ENCODE data around the gene CYB5A.
"Not testable (repeated sequence)": the region's sequence is repeated elsewhere in the genome, so short reads cannot be mapped to it uniquely, and the experiment has no call there.

CYB5A gene

DNA sequence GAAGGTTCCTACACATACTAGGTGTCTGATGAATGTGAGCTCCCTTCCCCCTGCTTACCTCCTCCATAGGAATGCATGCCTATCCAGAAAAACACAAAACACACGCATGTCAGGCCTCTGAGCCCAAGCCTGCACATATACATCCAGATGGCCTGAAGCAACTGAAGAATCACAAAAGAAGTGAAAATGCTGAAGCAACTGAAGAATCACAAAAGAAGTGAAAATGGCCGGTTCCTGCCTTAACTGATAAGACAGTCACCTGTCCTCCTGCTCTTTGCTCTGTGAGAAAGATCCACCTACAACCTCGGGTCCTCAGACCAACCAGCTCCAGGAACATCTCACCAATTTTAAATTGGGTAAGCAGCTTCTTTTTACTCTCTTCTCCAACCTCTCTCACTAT, 1.2 kb upstream of the CYB5A start:
- DNase-seq: not testable (repeated sequence)

DNA sequence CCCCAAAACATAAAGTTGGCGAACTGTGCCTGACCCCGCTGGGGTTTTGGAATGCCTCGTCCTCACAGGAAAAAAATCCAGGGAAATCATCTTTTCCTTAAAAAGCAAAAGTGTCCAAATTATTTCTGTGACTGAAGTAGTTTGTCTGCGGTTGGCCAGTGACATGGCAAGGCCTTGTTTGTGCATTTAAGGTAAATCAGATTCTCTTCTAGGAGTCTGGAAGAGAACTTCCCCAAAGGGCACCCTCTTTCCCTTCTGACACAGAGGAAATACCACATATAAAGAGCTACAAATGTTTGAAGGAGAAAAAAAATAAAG, 737 bp upstream of the CYB5A start:
- no peak for DNase-seq

GRCh38 chr18:74291472-74291770, 342 bp downstream of the CYB5A start:
- DNase-seq: no peak

DNA sequence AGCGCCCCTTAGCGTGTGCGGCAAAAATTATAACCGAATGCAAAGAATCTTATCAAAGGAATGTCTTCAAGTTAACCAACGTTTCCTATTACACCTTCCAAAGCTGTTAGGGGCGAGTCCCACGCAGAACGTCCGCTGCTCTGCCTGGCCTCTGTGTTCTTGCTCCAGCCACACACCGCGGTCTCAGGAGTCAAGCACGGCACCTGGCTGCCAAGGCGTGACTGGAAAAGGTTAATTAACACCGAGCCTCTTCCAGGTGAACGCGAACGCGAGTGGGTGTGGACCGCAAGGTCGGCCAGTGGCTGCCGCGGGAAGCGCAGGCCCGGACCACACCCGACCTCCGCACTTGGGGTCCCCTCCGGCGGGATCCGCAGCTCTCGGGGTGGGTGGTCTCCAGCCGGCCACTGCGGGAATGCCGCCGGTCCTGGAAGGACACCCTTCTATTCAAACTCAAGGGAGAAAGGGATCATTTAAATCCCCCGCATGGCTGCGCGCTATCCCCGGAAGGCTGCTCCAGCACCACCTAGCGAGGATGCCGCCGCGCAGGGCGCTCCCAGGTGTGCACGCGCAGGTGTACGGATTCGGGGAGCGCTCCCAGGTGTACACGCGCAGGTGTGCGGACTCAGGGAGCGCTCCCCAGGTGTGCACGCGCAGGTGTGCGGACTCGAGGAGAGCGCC, 830 bp downstream of the CYB5A start:
- DNase-seq: peak; percentile 55

DNA sequence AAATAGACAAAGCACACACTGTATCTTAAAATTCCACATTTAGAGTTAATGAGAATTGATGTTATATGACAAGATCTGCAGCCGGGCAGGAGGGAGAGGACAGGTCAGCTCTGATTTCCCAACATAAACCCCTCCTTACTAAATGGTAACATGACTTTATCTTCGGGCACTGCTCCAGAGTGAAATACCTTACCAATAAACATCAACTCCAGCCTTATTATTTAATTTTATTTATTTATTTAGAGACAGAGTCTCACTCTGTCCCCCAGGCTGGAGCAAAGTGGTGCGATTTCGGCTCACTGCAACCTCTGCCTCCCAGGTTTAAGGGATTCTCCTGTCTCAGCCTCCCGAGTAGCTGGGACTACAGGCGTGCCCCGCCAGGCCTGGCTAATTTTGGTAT, 1.7 kb downstream of the CYB5A start:
- no peak for DNase-seq

DNA sequence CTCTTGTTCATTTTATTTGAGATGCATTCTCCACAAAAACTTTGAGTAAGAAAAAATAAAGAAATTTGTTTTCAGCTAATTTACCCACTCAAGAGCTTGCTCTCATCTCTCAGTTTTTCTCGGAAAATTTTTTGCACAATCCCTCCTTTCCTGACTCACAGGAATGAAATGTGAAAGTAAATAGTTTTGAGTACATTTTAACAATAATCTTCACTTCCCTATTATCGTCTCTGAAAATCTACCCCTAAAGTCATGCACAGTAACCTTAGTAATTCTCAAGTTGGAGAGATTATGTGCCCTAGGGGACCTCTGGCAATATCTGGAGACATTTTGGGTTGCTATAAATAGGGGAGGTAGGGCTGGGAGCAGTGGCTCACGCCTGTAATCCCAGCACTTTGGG, 2.6 kb downstream of the CYB5A start:
- DNase-seq: no peak

GRCh38 chr18:74288730-74289129, 3.0 kb downstream of the CYB5A start:
- DNase-seq: no peak

DNA sequence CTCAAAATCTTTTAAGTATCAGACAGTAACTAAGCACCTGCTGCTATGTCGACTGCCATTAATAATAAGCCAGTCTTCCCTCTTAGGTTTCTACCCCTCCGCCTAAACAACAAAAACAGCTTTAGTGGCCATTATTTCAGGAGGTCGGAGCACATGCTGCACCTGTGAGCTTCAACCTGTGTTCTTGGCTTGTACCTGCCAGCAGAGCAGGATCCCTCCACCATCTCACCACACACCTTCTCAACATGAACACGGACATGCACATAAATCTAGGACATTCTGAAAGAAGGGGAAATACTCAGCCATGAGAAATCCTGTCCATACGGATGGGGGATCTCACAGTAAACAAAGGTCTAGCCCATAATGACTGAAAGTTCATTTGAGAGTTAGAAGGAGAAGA, 3.7 kb downstream of the CYB5A start:
- DNase-seq: no peak

DNA sequence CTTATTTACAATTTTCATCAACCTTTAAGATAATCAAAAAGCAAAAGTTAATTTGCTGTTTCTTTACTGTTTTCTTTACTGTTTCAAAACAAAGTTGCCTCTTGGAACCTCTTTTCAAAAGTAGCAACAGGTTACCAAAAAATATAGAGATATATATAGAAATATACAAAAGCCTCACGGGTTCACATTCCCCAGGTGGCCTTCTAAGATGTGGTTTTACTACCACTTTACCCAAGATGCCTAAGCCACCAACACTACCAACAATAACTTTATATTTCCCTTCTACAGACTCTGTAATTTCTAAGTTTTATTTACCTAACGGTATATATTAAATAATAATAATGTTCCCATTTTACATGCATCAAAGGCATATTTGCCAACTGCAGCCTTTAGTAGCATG, 4.9 kb downstream of the CYB5A start:
- DNase-seq: no peak

DNA sequence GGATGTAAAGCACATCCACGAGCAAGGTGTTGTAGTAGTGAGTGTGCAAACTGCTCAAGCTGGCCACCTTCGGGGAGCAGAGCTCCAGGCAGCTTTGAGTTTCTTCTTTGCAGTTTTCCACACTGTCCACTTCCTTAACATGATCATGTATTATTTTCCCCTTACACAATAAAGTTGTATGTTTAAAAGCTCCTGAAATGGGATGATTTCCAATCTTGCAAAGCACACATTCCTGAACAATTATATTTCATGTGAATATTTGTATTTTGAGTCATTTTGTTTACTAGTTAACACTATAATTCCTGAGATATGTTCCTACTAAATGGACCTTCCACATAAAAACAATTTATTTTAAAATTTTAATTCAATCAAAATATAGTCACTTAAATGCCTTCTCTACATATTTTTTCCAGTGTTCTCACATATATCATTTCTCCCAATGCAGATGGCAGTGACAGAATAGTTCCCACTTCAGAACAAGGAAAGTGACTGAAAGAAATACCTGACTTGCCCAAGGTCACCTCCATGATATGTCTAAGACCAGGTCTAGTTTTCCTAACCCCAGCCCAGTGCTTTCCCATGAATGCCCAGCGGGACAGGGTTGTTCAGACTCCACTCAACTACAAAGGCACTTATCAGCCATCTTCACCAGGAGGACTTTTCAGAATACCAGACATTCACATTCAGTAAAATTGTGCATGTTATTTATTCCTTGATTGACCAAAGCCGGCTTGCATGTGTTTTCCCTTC, 5.5 kb downstream of the CYB5A start:
- no peak for DNase-seq

DNA sequence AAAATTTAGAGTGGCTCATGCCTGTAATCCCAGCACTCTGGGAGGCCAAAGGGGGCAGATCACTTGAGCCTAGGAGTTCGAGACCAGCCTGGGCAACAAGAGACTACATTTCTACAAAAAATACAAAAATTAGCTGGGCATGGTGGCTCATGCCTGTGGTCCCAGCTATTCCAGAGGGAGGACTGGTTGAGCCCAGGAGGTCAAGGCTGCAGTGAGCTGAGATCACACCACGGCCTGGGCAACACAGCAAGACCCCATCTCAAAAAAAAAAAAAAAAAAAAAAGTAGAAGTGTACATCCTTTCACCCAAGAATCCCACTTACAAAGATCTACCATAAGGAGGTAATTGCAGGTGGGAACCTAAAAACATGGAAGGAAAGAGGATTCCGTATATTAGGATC, 6.2 kb downstream of the CYB5A start:
- not testable (repeated sequence) for DNase-seq

- DNase-seq: no peak
Observed at GRCh38 chr18:74284980-74285355, 6.8 kb downstream of the CYB5A start.

- peak; percentile 60 for DNase-seq
Observed at GRCh38 chr18:74284191-74284979, 7.4 kb downstream of the CYB5A start.

DNA sequence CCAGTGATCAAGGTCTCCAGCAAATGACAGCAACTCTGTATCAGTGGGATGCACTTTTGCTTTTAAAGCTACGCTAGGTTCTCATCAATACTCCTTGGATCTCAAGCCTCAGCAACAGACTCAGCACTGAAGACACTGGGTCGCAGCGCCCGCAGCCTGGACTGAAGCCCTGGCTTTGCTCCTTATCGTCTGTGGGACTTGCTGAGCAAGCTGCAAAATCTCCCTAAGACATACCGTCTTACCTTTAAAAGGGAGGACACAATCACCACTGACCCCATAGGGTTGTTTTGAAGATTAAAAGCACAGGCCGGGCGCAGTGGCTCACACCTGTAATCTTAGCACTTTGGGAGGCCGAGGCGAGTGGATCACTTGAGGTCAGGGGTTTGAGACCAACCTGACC, 8.1 kb downstream of the CYB5A start:
- no peak for DNase-seq

GRCh38 chr18:74282755-74283554, 8.8 kb downstream of the CYB5A start:
- DNase-seq: no peak

GRCh38 chr18:74281980-74282754, 9.6 kb downstream of the CYB5A start:
- no peak for DNase-seq

- peak; percentile 79 for DNase-seq
Observed at GRCh38 chr18:74281011-74281979, 10.5 kb downstream of the CYB5A start.

DNA sequence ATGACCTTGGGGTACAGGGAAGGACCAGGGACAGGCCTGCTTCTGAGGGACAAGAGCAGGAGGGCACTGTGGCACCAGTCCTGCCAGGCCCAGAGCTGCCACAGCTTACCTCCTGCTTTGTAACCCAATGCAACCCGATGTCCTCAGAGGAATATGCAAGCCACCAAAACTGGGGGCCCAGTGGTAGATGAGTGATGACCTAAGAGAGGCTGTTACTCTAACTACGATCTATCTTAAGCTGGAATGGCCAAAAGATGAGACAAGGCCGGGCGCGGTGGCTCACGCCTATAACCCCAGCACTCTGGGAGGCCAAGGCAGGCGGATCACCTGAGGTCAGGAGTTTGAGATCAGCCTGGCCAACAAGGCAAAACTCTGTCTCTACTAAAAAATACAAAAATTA, 12.8 kb downstream of the CYB5A start:
- no peak for DNase-seq

- no peak for DNase-seq
Observed at GRCh38 chr18:74278058-74278457, 13.7 kb downstream of the CYB5A start.

- no peak for DNase-seq
Observed at GRCh38 chr18:74277296-74277695, 14.5 kb downstream of the CYB5A start.

GRCh38 chr18:74276609-74277008, 15.2 kb downstream of the CYB5A start:
- peak; percentile 34 for DNase-seq
